ENCODE measurements around the gene CLTCL1.
A peak's percentile ranks its signal among the peaks of the same experiment; 100 is the strongest.

CLTCL1 gene

GRCh38 chr22:19181786-19182471 lies 109.6 kb downstream of the CLTCL1 start:
- Histone ChIP-seq H3K36me3 (replicated peaks) (no peaks in the 10 kb centered on the region), H3K4me3 (ENCODE audit: low read depth, low read length) (no peak overlapping the region), H3K27ac (no peak overlapping the region), H3K27me3 (replicated peaks) (no peaks in the 10 kb centered on the region)
- no peak for DNase-seq
- in situ Hi-C loops (cut with HindIII; ENCODE audit: low pct_ligation_motif_present, low sequenced_read_pairs): no loop called here
- TF ChIP-seq CTCF (IDR thresholded peaks at IDR 0.05; ENCODE audit: low read depth, low read length, missing control alignments): no peak

GRCh38 chr22:19180740-19181410 lies 110.6 kb downstream of the CLTCL1 start:
- DNase-seq: no peak
- in situ Hi-C loops (cut with HindIII; ENCODE audit: low pct_ligation_motif_present, low sequenced_read_pairs): no loop called here
- H3K27ac ChIP-seq: no peak overlapping the region
- peaks cover 2% of the 10 kb centered on the region for H3K36me3 ChIP-seq (replicated peaks)
- H3K4me3 ChIP-seq (ENCODE audit: low read depth, low read length): no peak overlapping the region
- TF ChIP-seq CTCF (IDR thresholded peaks at IDR 0.05; ENCODE audit: low read depth, low read length, missing control alignments): no peak
- no peaks in the 10 kb centered on the region for H3K27me3 ChIP-seq (replicated peaks)

- H3K36me3 ChIP-seq (replicated peaks): peaks cover 2% of the 10 kb centered on the region
- H3K4me3 ChIP-seq (ENCODE audit: low read depth, low read length): no peak overlapping the region
- in situ Hi-C loops (cut with HindIII; ENCODE audit: low pct_ligation_motif_present, low sequenced_read_pairs): no loop called here
- H3K27ac ChIP-seq: no peak overlapping the region
- DNase-seq: no peak
- TF ChIP-seq CTCF (IDR thresholded peaks at IDR 0.05; ENCODE audit: low read depth, low read length, missing control alignments): no peak
- no peaks in the 10 kb centered on the region for H3K27me3 ChIP-seq (replicated peaks)
Observed at GRCh38 chr22:19180234-19180633, 111.3 kb downstream of the CLTCL1 start.

GRCh38 chr22:19179497-19180048 lies 111.9 kb downstream of the CLTCL1 start:
- Histone ChIP-seq H3K27me3 (replicated peaks) (no peaks in the 10 kb centered on the region), H3K36me3 (replicated peaks) (peaks cover 2% of the 10 kb centered on the region), H3K4me3 (ENCODE audit: low read depth, low read length) (peak overlapping the region; percentile 59), H3K27ac (no peak overlapping the region)
- peak; percentile 83 for DNase-seq
- in situ Hi-C loops (cut with HindIII; ENCODE audit: low pct_ligation_motif_present, low sequenced_read_pairs): no loop called here
- TF ChIP-seq CTCF (IDR thresholded peaks at IDR 0.05; ENCODE audit: low read depth, low read length, missing control alignments): peak; percentile 89

- TF ChIP-seq CTCF (IDR thresholded peaks at IDR 0.05; ENCODE audit: low read depth, low read length, missing control alignments): no peak
- in situ Hi-C loops (cut with HindIII; ENCODE audit: low pct_ligation_motif_present, low sequenced_read_pairs): no loop called here
- Histone ChIP-seq H3K36me3 (replicated peaks) (peaks cover 2% of the 10 kb centered on the region), H3K27me3 (replicated peaks) (no peaks in the 10 kb centered on the region), H3K4me3 (ENCODE audit: low read depth, low read length) (peak within 1 kb of the TSS; percentile 71), H3K27ac (peak within 1 kb of the TSS; percentile 46)
- peak; percentile 75 for DNase-seq
Observed at GRCh38 chr22:19178657-19179496, 112.6 kb downstream of the CLTCL1 start, which contains the start of gene SLC25A1. TSS of gene SLC25A1 (minus strand) at chr22:19178736. CDS start at chr22:19178673, 63 bp downstream.
